ENCODE data around the gene MXRA5. TPM values are rescaled to one million over a fixed set of nuclear protein-coding genes. Genes with fewer than 3 reads are reported as not detected.

The MXRA5 gene
- total RNA-seq, 1 donor from 2014 or later = 188 TPM

- Mint-ChIP-seq H3K27ac (ENCODE audit: unreplicated experiment) (no peak overlapping the region), H3K4me3 (ENCODE audit: unreplicated experiment) (no peak overlapping the region), H3K36me3 (ENCODE audit: unreplicated experiment) (no peaks in the 10 kb centered on the region), H3K27me3 (ENCODE audit: unreplicated experiment) (no peaks in the 10 kb centered on the region), H3K9me3 (ENCODE audit: unreplicated experiment) (no peaks in the 10 kb centered on the region), H3K4me1 (ENCODE audit: unreplicated experiment) (peaks cover 4% of the 10 kb centered on the region)
- TF ChIP-seq, protein P1, sequence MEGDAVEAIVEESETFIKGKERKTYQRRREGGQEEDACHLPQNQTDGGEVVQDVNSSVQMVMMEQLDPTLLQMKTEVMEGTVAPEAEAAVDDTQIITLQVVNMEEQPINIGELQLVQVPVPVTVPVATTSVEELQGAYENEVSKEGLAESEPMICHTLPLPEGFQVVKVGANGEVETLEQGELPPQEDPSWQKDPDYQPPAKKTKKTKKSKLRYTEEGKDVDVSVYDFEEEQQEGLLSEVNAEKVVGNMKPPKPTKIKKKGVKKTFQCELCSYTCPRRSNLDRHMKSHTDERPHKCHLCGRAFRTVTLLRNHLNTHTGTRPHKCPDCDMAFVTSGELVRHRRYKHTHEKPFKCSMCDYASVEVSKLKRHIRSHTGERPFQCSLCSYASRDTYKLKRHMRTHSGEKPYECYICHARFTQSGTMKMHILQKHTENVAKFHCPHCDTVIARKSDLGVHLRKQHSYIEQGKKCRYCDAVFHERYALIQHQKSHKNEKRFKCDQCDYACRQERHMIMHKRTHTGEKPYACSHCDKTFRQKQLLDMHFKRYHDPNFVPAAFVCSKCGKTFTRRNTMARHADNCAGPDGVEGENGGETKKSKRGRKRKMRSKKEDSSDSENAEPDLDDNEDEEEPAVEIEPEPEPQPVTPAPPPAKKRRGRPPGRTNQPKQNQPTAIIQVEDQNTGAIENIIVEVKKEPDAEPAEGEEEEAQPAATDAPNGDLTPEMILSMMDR (IDR thresholded peaks at IDR 0.05) = no peak
- no peak for DNase-seq (ENCODE audit: extremely low spot score, unreplicated experiment)
These were observed 46.8 kb downstream of the MXRA5 start for GRCh38 chrX:3299636-3300035.

- H3K4me1 Mint-ChIP-seq (ENCODE audit: unreplicated experiment) = peaks cover 31% of the 10 kb centered on the region
- no peak for DNase-seq (ENCODE audit: extremely low spot score, unreplicated experiment)
- H3K9me3 Mint-ChIP-seq (ENCODE audit: unreplicated experiment) = no peaks in the 10 kb centered on the region
- no peaks in the 10 kb centered on the region for H3K36me3 Mint-ChIP-seq (ENCODE audit: unreplicated experiment)
- no peak overlapping the region for H3K4me3 Mint-ChIP-seq (ENCODE audit: unreplicated experiment)
- TF ChIP-seq, protein P1 (IDR thresholded peaks at IDR 0.05) = no peak
- no peak overlapping the region for H3K27ac Mint-ChIP-seq (ENCODE audit: unreplicated experiment)
- no peaks in the 10 kb centered on the region for H3K27me3 Mint-ChIP-seq (ENCODE audit: unreplicated experiment)
These were observed 50.7 kb downstream of the MXRA5 start for GRCh38 chrX:3295731-3296130.

DNA sequence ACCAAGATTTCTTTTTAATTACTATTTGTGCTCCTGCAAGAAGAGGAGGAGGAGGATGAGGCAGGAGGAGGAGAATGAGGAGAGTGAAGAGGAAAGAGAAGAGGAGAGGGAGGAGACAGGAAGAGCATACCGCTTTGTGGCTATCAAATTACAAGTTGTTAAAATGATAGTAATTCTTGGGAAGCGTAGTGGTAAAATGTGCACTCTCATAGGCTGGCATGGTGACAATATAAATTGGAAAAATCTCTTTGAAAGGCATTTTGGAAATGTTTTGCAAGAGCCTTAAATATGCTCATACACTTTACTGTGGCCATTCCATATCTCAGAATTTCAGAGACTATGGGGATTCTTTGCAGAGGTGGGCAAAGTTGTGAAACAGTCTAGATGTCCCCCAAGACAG, 53.2 kb downstream of the MXRA5 start:
- Mint-ChIP-seq H3K4me3 (ENCODE audit: unreplicated experiment) (no peak overlapping the region), H3K4me1 (ENCODE audit: unreplicated experiment) (peaks cover 49% of the 10 kb centered on the region), H3K27me3 (ENCODE audit: unreplicated experiment) (no peaks in the 10 kb centered on the region), H3K36me3 (ENCODE audit: unreplicated experiment) (no peaks in the 10 kb centered on the region), H3K9me3 (ENCODE audit: unreplicated experiment) (peaks cover 10% of the 10 kb centered on the region), H3K27ac (ENCODE audit: unreplicated experiment) (peak overlapping the region; percentile 51)
- TF ChIP-seq, protein P1 (IDR thresholded peaks at IDR 0.05) = no peak
- no peak for DNase-seq (ENCODE audit: extremely low spot score, unreplicated experiment)

DNA sequence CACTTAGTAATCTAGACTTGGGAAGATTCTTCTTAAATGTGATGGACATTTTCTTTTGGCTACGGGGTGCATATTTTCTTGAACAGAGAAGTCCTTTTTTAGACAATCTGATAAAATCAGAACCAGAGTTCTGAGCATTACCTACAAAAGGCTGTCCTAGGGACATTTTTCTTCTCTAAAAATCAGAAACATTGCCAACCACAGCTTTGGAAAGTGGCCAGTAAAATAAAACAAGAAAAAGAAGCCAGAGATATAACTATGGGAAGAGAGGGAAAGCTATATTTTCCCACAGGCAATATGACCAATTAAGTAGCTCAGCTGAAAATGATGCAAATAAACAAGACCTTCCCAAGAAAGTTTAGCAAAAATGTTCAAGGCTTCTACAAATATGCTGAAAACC, 55.9 kb downstream of the MXRA5 start:
- Mint-ChIP-seq H3K36me3 (ENCODE audit: unreplicated experiment) (no peaks in the 10 kb centered on the region), H3K27me3 (ENCODE audit: unreplicated experiment) (no peaks in the 10 kb centered on the region), H3K9me3 (ENCODE audit: unreplicated experiment) (peaks cover 10% of the 10 kb centered on the region), H3K27ac (ENCODE audit: unreplicated experiment) (peak overlapping the region; percentile 72), H3K4me1 (ENCODE audit: unreplicated experiment) (peaks cover 76% of the 10 kb centered on the region), H3K4me3 (ENCODE audit: unreplicated experiment) (no peak overlapping the region)
- TF ChIP-seq, protein P1 (IDR thresholded peaks at IDR 0.05) = no peak
- no peak for DNase-seq (ENCODE audit: extremely low spot score, unreplicated experiment)

GRCh38 chrX:3286196-3286945, 60.1 kb downstream of the MXRA5 start:
- no peaks in the 10 kb centered on the region for H3K36me3 Mint-ChIP-seq (ENCODE audit: unreplicated experiment)
- TF ChIP-seq, protein P1 (IDR thresholded peaks at IDR 0.05) = no peak
- peak overlapping the region; percentile 62 for H3K4me3 Mint-ChIP-seq (ENCODE audit: unreplicated experiment)
- H3K9me3 Mint-ChIP-seq (ENCODE audit: unreplicated experiment) = peaks cover 10% of the 10 kb centered on the region
- no peaks in the 10 kb centered on the region for H3K27me3 Mint-ChIP-seq (ENCODE audit: unreplicated experiment)
- H3K4me1 Mint-ChIP-seq (ENCODE audit: unreplicated experiment) = peaks cover 63% of the 10 kb centered on the region
- peak overlapping the region; percentile 97 for H3K27ac Mint-ChIP-seq (ENCODE audit: unreplicated experiment)
- DNase-seq (ENCODE audit: extremely low spot score, unreplicated experiment) = peak; percentile 86

Measured in osteocyte (in vitro differentiated cells).